GM12878 (cell line): ENCODE measurements around the gene MRTFA. TPM values are rescaled to one million over a fixed set of nuclear protein-coding genes. Genes with fewer than 3 reads are reported as not detected.

Experiments used
- ATAC-seq: fragments of 200-7000 bp; cut with Tn5 transposase; 3 replicates; pipeline ENCODE4 v1.9.1; 2020; ENCODE audit warnings: mild to moderate bottlenecking, moderate library complexity
- BruUV-seq: library from RNA; stranded (reverse); fragments of 400-500 nt; replicated peaks from 2 replicates; lab custom pipeline; 2021; lab: Mats Ljungman, UMichigan
- CTCF ChIA-PET: fragments of 300-600 bp; sonication (Branson Sonifier 250); formaldehyde crosslinking; extraction: SDS; loops from one replicate; lab custom pipeline; 2021; ENCODE audit warnings: inconsistent platforms; lab: Yijun Ruan, JAX
- POLR2A ChIA-PET: fragments of 350-600 bp; formaldehyde crosslinking; extraction: SDS; loops from one replicate; lab custom pipeline; 2021; ENCODE audit warnings: inconsistent platforms; lab: Charles Lee
- RAD21 ChIA-PET: fragments of 300-600 bp; sonication (Branson Sonifier 250); formaldehyde crosslinking; loops from one replicate; lab custom pipeline; 2023; ENCODE audit warnings: antibody characterized with exemption; ENCODE audit not compliant: unreplicated experiment; lab: Charles Lee
- SMC1A ChIA-PET: fragments of 300-600 bp; sonication (Branson Sonifier 250); formaldehyde crosslinking; loops from one replicate; lab custom pipeline; 2023; ENCODE audit not compliant: unreplicated experiment, uncharacterized antibody; lab: Charles Lee
- DNase-seq: peaks from one replicate; pipeline ENCODE4 v3.0.0-alpha.2; 2011; ENCODE audit warnings: low read depth, low spot score
- FAIRE-seq: peaks from 3 replicates; lab custom pipeline; 2011; peaks lifted over from hg19 to GRCh38; lab: Jason Lieb, UNC
- H2AFZ ChIP-seq: 2 replicates; pipeline ENCODE4 v1.6.0; 2011; ENCODE audit warnings: low read depth, low read length, control low read depth; ENCODE audit not compliant: control insufficient read depth
- H3K27ac ChIP-seq: 2 replicates; pipeline ENCODE4 v1.5.1; 2011; ENCODE audit warnings: control low read depth; ENCODE audit not compliant: control insufficient read depth, insufficient read depth
- H3K27me3 ChIP-seq, 2 experiments: replicated peaks in 1 of 2; 2 replicates each; pipeline versions ENCODE4 v1.6.0 to v1.6.1; 2011; ENCODE audit warnings: low read length in 1 of 2; ENCODE audit not compliant: control insufficient read depth in 2 of 2, insufficient read depth in 2 of 2
- H3K36me3 ChIP-seq, 2 experiments: 2 replicates each; pipeline ENCODE4 v1.5.1; 2011; ENCODE audit warnings: low read length in 1 of 2; ENCODE audit not compliant: control insufficient read depth in 2 of 2, insufficient read depth in 2 of 2
- H3K4me1 ChIP-seq: 2 replicates; pipeline ENCODE4 v1.6.1; 2011; ENCODE audit warnings: mild to moderate bottlenecking, low read length, moderate library complexity, mixed read lengths; ENCODE audit not compliant: control insufficient read depth, insufficient read depth
- H3K4me2 ChIP-seq: 2 replicates; pipeline ENCODE4 v1.6.0; 2011; ENCODE audit warnings: control low read depth; ENCODE audit not compliant: control insufficient read depth, insufficient read depth
- H3K4me3 ChIP-seq: fragments of 200-600 bp; sonication (generic); 2 replicates; pipeline ENCODE4 v1.5.1; 2016
- H3K79me2 ChIP-seq: 2 replicates; pipeline ENCODE4 v1.6.0; 2011; ENCODE audit warnings: low read length; ENCODE audit not compliant: control insufficient read depth, insufficient read depth
- H3K9ac ChIP-seq: 2 replicates; pipeline ENCODE4 v1.8.0; 2011; ENCODE audit warnings: low read length, control low read depth, mixed read lengths; ENCODE audit not compliant: control insufficient read depth, insufficient read depth
- H3K9me3 ChIP-seq: replicated peaks from 3 replicates; pipeline ENCODE4 v1.5.1; 2011; ENCODE audit warnings: mild to moderate bottlenecking, low read length; ENCODE audit not compliant: control insufficient read depth, insufficient read depth
- H4K20me1 ChIP-seq: 2 replicates; pipeline ENCODE4 v1.6.0; 2011; ENCODE audit not compliant: control insufficient read depth, insufficient read depth
- CBFB ChIP-seq: IDR thresholded peaks from 2 replicates; pipeline ENCODE4 v1.6.1; 2016; ENCODE audit warnings: antibody characterized with exemption, low read depth
- CBX5 ChIP-seq: sonication (generic); IDR thresholded peaks from 2 replicates; pipeline ENCODE4 v1.6.1; 2016; ENCODE audit warnings: low read depth, moderate library complexity, mild to moderate bottlenecking, inconsistent platforms
- FOXK2 ChIP-seq: fragments of 450-650 bp; IDR thresholded peaks from 2 replicates; pipeline ENCODE4 v1.6.1; 2017; ENCODE audit warnings: mild to moderate bottlenecking, moderate library complexity
- IKZF2 ChIP-seq, 2 experiments: fragments of 450-650 bp; IDR thresholded peaks; 2 replicates each; pipeline ENCODE4 v1.6.1; 2017; ENCODE audit warnings: mild to moderate bottlenecking in 2 of 2, moderate library complexity in 2 of 2
- MYB ChIP-seq: fragments of 150-350 bp; IDR thresholded peaks from 2 replicates; pipeline ENCODE4 v1.6.1; 2014; ENCODE audit warnings: mild to moderate bottlenecking, low read depth, low read length, borderline replicate concordance
- NBN ChIP-seq: fragments of 450-650 bp; IDR thresholded peaks from 2 replicates; pipeline ENCODE4 v1.6.1; 2016
- RELA ChIP-seq: fragments of 450-650 bp; IDR thresholded peaks from 2 replicates; pipeline ENCODE4 v1.8.0; 2014; ENCODE audit warnings: borderline replicate concordance; ENCODE audit not compliant: partially characterized antibody
- SMAD5 ChIP-seq: IDR thresholded peaks from 2 replicates; pipeline ENCODE4 v1.6.1; 2016; ENCODE audit warnings: antibody characterized with exemption, low read depth
- SREBF2 ChIP-seq: IDR thresholded peaks from 2 replicates; pipeline ENCODE4 v1.6.1; 2012; ENCODE audit warnings: mild to moderate bottlenecking, low read length
- TCF7 ChIP-seq: IDR thresholded peaks from 2 replicates; pipeline ENCODE4 v1.6.1; 2014; ENCODE audit warnings: antibody characterized with exemption, borderline replicate concordance
- WGBS: methylation state at CpG from one replicate; pipeline ENCODE4 v1.1.6; 2016; ENCODE audit warnings: low lambda C conversion rate; ENCODE audit not compliant: insufficient replicate concordance, insufficient coverage; ENCODE audit errors: missing lambda C conversion rate; 5-methylcytosine and 5-hydroxymethylcytosine counted together
- in situ Hi-C: fragments of 300-500 bp; cut with MboI; formaldehyde crosslinking; loops from 9 replicates; pipeline ENCODE4 v1.14.3; 2018; ENCODE audit warnings: mixed read lengths
- intact Hi-C: fragments of 100-400 bp; cut with micrococcal nuclease; formaldehyde crosslinking; loops from one replicate; pipeline ENCODE4 v1.14.2; 2022; ENCODE audit not compliant: unreplicated experiment
- polyA plus RNA-seq, 11 experiments: library from polyadenylated mRNA; depleted of rRNA in 4 of 11; unstranded in 6 of 11; stranded (reverse) in 5 of 11; fragments of >200 nt; fragmentation: Nextera tagmentation in 4 of 11; fragmentation: Illumina TruSeq in 1 of 11; extraction: Ambion mirVana in 4 of 11; extraction: Trizol in 1 of 11; gene quantifications; 1 replicate in 1 of 11; 2 replicates in 10 of 11; pipeline versions ENCODE4 v1.2.1 to v1.2.3, GENCODE V29; 2011 to 2016; ENCODE audit warnings: inconsistent platforms in 2 of 11, missing spikeins in 2 of 11, low read depth in 1 of 11
- total RNA-seq, 4 experiments: library from RNA; depleted of rRNA in 3 of 4; stranded (reverse); fragments of >200 nt in 3 of 4; fragmentation: Illumina TruSeq in 1 of 4; extraction: Trizol in 1 of 4; gene quantifications; 2 replicates each; pipeline versions ENCODE4 v1.2.1 to v1.2.3, GENCODE V29; 2013 to 2021
- TF ChIP-seq, protein P1 (sequence below): fragments of 450-650 bp; IDR thresholded peaks from 2 replicates; pipeline ENCODE4 v1.6.1; 2017; ENCODE audit warnings: mild to moderate bottlenecking, moderate library complexity
- TF ChIP-seq, protein P2 (sequence below): fragments of 450-650 bp; IDR thresholded peaks from 2 replicates; pipeline ENCODE4 v1.6.1; 2016; ENCODE audit warnings: mild to moderate bottlenecking
- TF ChIP-seq, protein P3 (sequence below), 3 experiments: IDR thresholded peaks in 2 of 3; conservative IDR thresholded peaks in 1 of 3; 2 replicates each; pipeline ENCODE4 v1.5.1; 2011; ENCODE audit warnings: low read depth in 3 of 3, low read length in 3 of 3, mild to moderate bottlenecking in 3 of 3, control low read depth in 2 of 3, moderate library complexity in 2 of 3, inconsistent platforms in 1 of 3, mixed read lengths in 1 of 3; ENCODE audit not compliant: control insufficient read depth in 2 of 3, insufficient read depth in 1 of 3; ENCODE audit errors: extremely low read depth in 1 of 3
- TF ChIP-seq, protein P4 (sequence below): fragments of 450-650 bp; IDR thresholded peaks from 2 replicates; pipeline ENCODE4 v1.6.1; 2018; ENCODE audit warnings: mild to moderate bottlenecking, low read depth, moderate library complexity; ENCODE audit not compliant: partially characterized antibody

Gene MRTFA
- total and polyA plus RNA-seq, 10 of the 15 experiments (the other 5 are each of a cell fraction or from before 2014, with no cell fraction given): 2.0 to 63.9 (median 17.9) TPM

DNA sequence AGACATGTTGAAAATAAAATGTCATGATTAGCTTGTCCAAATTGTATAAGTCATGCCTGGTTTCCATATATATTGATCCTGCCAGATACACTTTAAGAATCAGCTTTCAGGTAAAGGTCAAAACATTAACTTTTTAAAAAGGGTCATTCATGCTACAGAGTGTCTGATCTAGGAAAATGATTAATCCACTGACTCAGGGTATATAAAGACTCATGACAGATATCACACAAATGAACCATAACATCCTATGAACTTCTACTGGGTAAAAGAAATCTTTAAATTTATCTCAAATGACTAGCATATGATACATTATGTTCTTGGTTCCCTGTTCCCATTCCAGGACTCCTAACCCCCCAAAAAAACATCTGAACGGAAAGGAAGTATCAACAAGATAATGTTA is 11.7 kb downstream of the MRTFA start:
- no TSS peak for BruUV-seq
- Histone ChIP-seq H3K9me3 (peaks cover 9% of the 10 kb centered on the region), H3K9ac (no peak overlapping the region), H3K27ac (no peak overlapping the region), H3K4me3 (no peak overlapping the region), H3K79me2 (peaks cover 52% of the 10 kb centered on the region), H3K36me3 (no peaks in the 10 kb centered on the region), H3K4me1 (peaks cover 3% of the 10 kb centered on the region), H3K4me2 (no peak overlapping the region), H2AFZ (no peak overlapping the region), H3K27me3 (no peaks in the 10 kb centered on the region), H4K20me1 (no peaks in the 10 kb centered on the region)
- CTCF ChIA-PET: interaction anchor here (1.0 kb wide), 1 partner anchor 21 kb away, joined by 3 read pairs; no protein-coding TSS in a partner anchor
- no peak for ATAC-seq
- in situ Hi-C loops: no loop called here
- RAD21 ChIA-PET: interaction anchor here (0.6 to 1.5 kb wide), 4 partner anchors 10 to 414 kb away, joined by 3 to 5 read pairs (median 3); no protein-coding TSS in a partner anchor
- FAIRE-seq: no peak
- POLR2A ChIA-PET: interaction anchor here (0.6 to 1.1 kb wide), 4 partner anchors 9 to 360 kb away, joined by 3 to 4 read pairs (median 4); partner anchors contain the start of gene MRTFA
- DNase-seq: no peak
- WGBS: 96% methylated on average over 1 of the region's 1 CpG
- intact Hi-C loops: no loop called here
- SMC1A ChIA-PET: interaction anchor here (0.9 to 2.4 kb wide), 4 partner anchors 18 to 91 kb away, joined by 4 to 9 read pairs (median 5); no protein-coding TSS in a partner anchor
- TF ChIP-seq SMAD5 (no peak), CBFB (no peak), IKZF2 (IDR thresholded peaks at IDR 0.05) (no peak), TCF7 (no peak), CBX5 (no peak), RELA (no peak), FOXK2 (no peak), SREBF2 (no peak), NBN (no peak), MYB (no peak)
- TF ChIP-seq, protein P1, sequence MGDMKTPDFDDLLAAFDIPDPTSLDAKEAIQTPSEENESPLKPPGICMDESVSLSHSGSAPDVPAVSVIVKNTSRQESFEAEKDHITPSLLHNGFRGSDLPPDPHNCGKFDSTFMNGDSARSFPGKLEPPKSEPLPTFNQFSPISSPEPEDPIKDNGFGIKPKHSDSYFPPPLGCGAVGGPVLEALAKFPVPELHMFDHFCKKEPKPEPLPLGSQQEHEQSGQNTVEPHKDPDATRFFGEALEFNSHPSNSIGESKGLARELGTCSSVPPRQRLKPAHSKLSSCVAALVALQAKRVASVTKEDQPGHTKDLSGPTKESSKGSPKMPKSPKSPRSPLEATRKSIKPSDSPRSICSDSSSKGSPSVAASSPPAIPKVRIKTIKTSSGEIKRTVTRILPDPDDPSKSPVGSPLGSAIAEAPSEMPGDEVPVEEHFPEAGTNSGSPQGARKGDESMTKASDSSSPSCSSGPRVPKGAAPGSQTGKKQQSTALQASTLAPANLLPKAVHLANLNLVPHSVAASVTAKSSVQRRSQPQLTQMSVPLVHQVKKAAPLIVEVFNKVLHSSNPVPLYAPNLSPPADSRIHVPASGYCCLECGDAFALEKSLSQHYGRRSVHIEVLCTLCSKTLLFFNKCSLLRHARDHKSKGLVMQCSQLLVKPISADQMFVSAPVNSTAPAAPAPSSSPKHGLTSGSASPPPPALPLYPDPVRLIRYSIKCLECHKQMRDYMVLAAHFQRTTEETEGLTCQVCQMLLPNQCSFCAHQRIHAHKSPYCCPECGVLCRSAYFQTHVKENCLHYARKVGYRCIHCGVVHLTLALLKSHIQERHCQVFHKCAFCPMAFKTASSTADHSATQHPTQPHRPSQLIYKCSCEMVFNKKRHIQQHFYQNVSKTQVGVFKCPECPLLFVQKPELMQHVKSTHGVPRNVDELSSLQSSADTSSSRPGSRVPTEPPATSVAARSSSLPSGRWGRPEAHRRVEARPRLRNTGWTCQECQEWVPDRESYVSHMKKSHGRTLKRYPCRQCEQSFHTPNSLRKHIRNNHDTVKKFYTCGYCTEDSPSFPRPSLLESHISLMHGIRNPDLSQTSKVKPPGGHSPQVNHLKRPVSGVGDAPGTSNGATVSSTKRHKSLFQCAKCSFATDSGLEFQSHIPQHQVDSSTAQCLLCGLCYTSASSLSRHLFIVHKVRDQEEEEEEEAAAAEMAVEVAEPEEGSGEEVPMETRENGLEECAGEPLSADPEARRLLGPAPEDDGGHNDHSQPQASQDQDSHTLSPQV: no peak
- TF ChIP-seq, protein P2, sequence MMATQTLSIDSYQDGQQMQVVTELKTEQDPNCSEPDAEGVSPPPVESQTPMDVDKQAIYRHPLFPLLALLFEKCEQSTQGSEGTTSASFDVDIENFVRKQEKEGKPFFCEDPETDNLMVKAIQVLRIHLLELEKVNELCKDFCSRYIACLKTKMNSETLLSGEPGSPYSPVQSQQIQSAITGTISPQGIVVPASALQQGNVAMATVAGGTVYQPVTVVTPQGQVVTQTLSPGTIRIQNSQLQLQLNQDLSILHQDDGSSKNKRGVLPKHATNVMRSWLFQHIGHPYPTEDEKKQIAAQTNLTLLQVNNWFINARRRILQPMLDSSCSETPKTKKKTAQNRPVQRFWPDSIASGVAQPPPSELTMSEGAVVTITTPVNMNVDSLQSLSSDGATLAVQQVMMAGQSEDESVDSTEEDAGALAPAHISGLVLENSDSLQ: no peak
- TF ChIP-seq, protein P3, sequence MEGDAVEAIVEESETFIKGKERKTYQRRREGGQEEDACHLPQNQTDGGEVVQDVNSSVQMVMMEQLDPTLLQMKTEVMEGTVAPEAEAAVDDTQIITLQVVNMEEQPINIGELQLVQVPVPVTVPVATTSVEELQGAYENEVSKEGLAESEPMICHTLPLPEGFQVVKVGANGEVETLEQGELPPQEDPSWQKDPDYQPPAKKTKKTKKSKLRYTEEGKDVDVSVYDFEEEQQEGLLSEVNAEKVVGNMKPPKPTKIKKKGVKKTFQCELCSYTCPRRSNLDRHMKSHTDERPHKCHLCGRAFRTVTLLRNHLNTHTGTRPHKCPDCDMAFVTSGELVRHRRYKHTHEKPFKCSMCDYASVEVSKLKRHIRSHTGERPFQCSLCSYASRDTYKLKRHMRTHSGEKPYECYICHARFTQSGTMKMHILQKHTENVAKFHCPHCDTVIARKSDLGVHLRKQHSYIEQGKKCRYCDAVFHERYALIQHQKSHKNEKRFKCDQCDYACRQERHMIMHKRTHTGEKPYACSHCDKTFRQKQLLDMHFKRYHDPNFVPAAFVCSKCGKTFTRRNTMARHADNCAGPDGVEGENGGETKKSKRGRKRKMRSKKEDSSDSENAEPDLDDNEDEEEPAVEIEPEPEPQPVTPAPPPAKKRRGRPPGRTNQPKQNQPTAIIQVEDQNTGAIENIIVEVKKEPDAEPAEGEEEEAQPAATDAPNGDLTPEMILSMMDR (IDR thresholded peaks at IDR 0.05 in 2 of 3, conservative IDR thresholded peaks at IDR 0.05 in 1 of 3; ENCODE audit: control insufficient read depth in 2 of 3, extremely low read depth in 1 of 3, insufficient read depth in 1 of 3, low read depth in 3 of 3, low read length in 3 of 3): no peak
- TF ChIP-seq, protein P4, sequence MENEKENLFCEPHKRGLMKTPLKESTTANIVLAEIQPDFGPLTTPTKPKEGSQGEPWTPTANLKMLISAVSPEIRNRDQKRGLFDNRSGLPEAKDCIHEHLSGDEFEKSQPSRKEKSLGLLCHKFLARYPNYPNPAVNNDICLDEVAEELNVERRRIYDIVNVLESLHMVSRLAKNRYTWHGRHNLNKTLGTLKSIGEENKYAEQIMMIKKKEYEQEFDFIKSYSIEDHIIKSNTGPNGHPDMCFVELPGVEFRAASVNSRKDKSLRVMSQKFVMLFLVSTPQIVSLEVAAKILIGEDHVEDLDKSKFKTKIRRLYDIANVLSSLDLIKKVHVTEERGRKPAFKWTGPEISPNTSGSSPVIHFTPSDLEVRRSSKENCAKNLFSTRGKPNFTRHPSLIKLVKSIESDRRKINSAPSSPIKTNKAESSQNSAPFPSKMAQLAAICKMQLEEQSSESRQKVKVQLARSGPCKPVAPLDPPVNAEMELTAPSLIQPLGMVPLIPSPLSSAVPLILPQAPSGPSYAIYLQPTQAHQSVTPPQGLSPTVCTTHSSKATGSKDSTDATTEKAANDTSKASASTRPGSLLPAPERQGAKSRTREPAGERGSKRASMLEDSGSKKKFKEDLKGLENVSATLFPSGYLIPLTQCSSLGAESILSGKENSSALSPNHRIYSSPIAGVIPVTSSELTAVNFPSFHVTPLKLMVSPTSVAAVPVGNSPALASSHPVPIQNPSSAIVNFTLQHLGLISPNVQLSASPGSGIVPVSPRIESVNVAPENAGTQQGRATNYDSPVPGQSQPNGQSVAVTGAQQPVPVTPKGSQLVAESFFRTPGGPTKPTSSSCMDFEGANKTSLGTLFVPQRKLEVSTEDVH: no peak
